ENCODE results near the gene SMC1B. TPM values are rescaled to one million over a fixed set of nuclear protein-coding genes. Genes with fewer than 3 reads are reported as not detected.

Gene SMC1B
- total and polyA plus RNA-seq, 2 of the 8 experiments (the other 6 are each of a cell fraction or from before 2014, with no cell fraction given) = 0.02 TPM; not detected in 1

GRCh38 chr22:45454275-45454674, 40.9 kb upstream of the SMC1B start:
- no peak overlapping the region for H4K91ac ChIP-seq (replicated peaks; ENCODE audit: insufficient read length, low read length)
- no peak overlapping the region for H2AFZ ChIP-seq (ENCODE audit: low read length)
- no peak overlapping the region for H4K8ac ChIP-seq (ENCODE audit: extremely low read depth, insufficient read depth, low read length)
- H3K56ac ChIP-seq (replicated peaks; ENCODE audit: insufficient read length, low read depth, low read length) = no peak overlapping the region
- no peaks in the 10 kb centered on the region for H3K79me2 ChIP-seq (ENCODE audit: control insufficient read depth in 1 of 2, insufficient read depth in 2 of 2, low read length in 2 of 2)
- no peaks in the 10 kb centered on the region for H3K23me2 ChIP-seq (ENCODE audit: low read depth, low read length)
- no peak overlapping the region for H3K9ac ChIP-seq (replicated peaks in 1 of 4; ENCODE audit: extremely low read depth in 1 of 4, low read depth in 3 of 4, low read length in 3 of 4)
- H3K4me2 ChIP-seq (ENCODE audit: insufficient read depth in 1 of 2, low read depth in 2 of 2, low read length in 2 of 2) = no peak overlapping the region
- H2BK20ac ChIP-seq (ENCODE audit: low read length) = no peak overlapping the region
- no peak overlapping the region for H2AK5ac ChIP-seq (ENCODE audit: low read depth, low read length)
- DNase-seq (ENCODE audit: low read depth in 1 of 2, low spot score in 2 of 2) (no peak), FAIRE-seq (no peak)
- H2BK5ac ChIP-seq (ENCODE audit: low read depth, low read length) = no peak overlapping the region
- peaks cover 0 to 1% of the 10 kb centered on the region in 2 experiments for H4K20me1 ChIP-seq (replicated peaks in 1 of 2; ENCODE audit: control insufficient read depth in 1 of 2, insufficient read depth in 2 of 2, low read length in 2 of 2)
- no peak overlapping the region for H3K4ac ChIP-seq (replicated peaks; ENCODE audit: insufficient read length, low read depth, low read length)
- ChIA-PET CTCF (ENCODE audit: partially characterized antibody) (interaction anchor here (0.9 to 3.8 kb wide), 4 partner anchors 8 to 131 kb away, joined by 3 to 18 read pairs (median 10); no protein-coding TSS in a partner anchor), POLR2A (ENCODE audit: partially characterized antibody) (no interaction called here)
- WGBS, 2 experiments (ENCODE audit: extremely low coverage in 1 of 2, insufficient coverage in 1 of 2, insufficient read length in 1 of 2, insufficient replicate concordance in 2 of 2, low coverage in 1 of 2, low lambda C conversion rate in 2 of 2, missing lambda C conversion rate in 1 of 2) = 81% methylated on average over 4 of the region's 4 CpGs; no CpG with 5 or more reads in 1 of the 2 experiments
- no peaks in the 10 kb centered on the region; a peak in 1 of 7 replicates for H3K27me3 ChIP-seq (replicated peaks in 1 of 4; ENCODE audit: control insufficient read depth in 3 of 4, extremely low read depth in 1 of 4, insufficient read depth in 3 of 4, low read length in 3 of 4)
- H3K23ac ChIP-seq (ENCODE audit: insufficient read length) = no peak overlapping the region
- no peak overlapping the region; the same call in 1 of the 2 replicates for H2BK12ac ChIP-seq (ENCODE audit: low read depth, low read length)
- no peaks in the 10 kb centered on the region for H3K9me3 ChIP-seq (ENCODE audit: insufficient read depth in 2 of 2, low read depth in 1 of 2, low read length in 1 of 2)
- no peak overlapping the region for H2BK15ac ChIP-seq (ENCODE audit: low read length)
- no peak overlapping the region for H3K18ac ChIP-seq (ENCODE audit: extremely low read depth, low read length)
- no peak for TF ChIP-seq EZH2 (IDR thresholded peaks at IDR 0.05; ENCODE audit: low read depth, low read length, severe bottlenecking)
- TF ChIP-seq, protein P1, sequence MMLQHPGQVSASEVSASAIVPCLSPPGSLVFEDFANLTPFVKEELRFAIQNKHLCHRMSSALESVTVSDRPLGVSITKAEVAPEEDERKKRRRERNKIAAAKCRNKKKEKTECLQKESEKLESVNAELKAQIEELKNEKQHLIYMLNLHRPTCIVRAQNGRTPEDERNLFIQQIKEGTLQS (IDR thresholded peaks at IDR 0.05; ENCODE audit: insufficient read depth, low read depth, low read length) = no peak
- TF ChIP-seq RNF2 (IDR thresholded peaks at IDR 0.05; ENCODE audit: borderline replicate concordance, low read depth, low read length, missing control alignments, poor library complexity, severe bottlenecking) = no peak
- TF ChIP-seq, protein P2, sequence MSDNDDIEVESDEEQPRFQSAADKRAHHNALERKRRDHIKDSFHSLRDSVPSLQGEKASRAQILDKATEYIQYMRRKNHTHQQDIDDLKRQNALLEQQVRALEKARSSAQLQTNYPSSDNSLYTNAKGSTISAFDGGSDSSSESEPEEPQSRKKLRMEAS (IDR thresholded peaks at IDR 0.05) = no peak
- no peak for TF ChIP-seq CEBPB (IDR thresholded peaks at IDR 0.05; ENCODE audit: low read depth, low read length)
- no peak for TF ChIP-seq FOSL1 (IDR thresholded peaks at IDR 0.05; ENCODE audit: insufficient read depth, low read depth, low read length)
- TF ChIP-seq RXRA (IDR thresholded peaks at IDR 0.05; ENCODE audit: insufficient read depth, low read depth, low read length) = no peak
- TF ChIP-seq HDAC2 (IDR thresholded peaks at IDR 0.05; ENCODE audit: borderline replicate concordance in 1 of 2, low read depth in 2 of 2, low read length in 2 of 2) = no peak
- no peak for TF ChIP-seq SP2 (IDR thresholded peaks at IDR 0.05; ENCODE audit: low read length)
- TF ChIP-seq GTF2F1 (IDR thresholded peaks at IDR 0.05; ENCODE audit: borderline replicate concordance, low read depth, low read length) = no peak
- TF ChIP-seq KDM4A (IDR thresholded peaks at IDR 0.05; ENCODE audit: low read depth, low read length, severe bottlenecking) = no peak
- no peak for TF ChIP-seq POLR2AphosphoS5 (IDR thresholded peaks at IDR 0.05; ENCODE audit: low read depth, low read length)
- TF ChIP-seq RBBP5 (IDR thresholded peaks at IDR 0.05; ENCODE audit: borderline replicate concordance, low read depth, low read length) = no peak
- H3K79me1 ChIP-seq (ENCODE audit: low read depth, low read length) = no peaks in the 10 kb centered on the region
- H3K4me3 ChIP-seq (ENCODE audit: extremely low read depth in 1 of 4, insufficient read depth in 2 of 4, low read depth in 3 of 4, low read length in 4 of 4) = no peak overlapping the region
- H3K27ac ChIP-seq (ENCODE audit: low read depth, low read length) = no peak overlapping the region
- no peak overlapping the region for H3K14ac ChIP-seq (ENCODE audit: insufficient read length)
- H3K36me3 ChIP-seq (ENCODE audit: control insufficient read depth in 2 of 4, insufficient read depth in 4 of 4, low read length in 3 of 4) = no peaks in the 10 kb centered on the region
- no peaks in the 10 kb centered on the region for H3K4me1 ChIP-seq (replicated peaks in 1 of 4; ENCODE audit: control insufficient read depth in 3 of 4, insufficient read depth in 4 of 4, low read length in 3 of 4)
- no peak overlapping the region for H2BK120ac ChIP-seq (replicated peaks; ENCODE audit: low read depth, low read length)
- no peak overlapping the region for H4K5ac ChIP-seq (ENCODE audit: insufficient read length, low read depth, low read length)
